Superior temporal gyrus (tissue), 1 donor: ENCODE results near the gene SRSF4.
"Not testable (repeated sequence)": the region's sequence is repeated elsewhere in the genome, so short reads cannot be mapped to it uniquely, and the experiment has no call there.

Experiments
- DNase-seq: peaks from one replicate; pipeline ENCODE4 v3.0.0-alpha.2; 2016; ENCODE audit errors: extremely low spot score

The SRSF4 gene

DNA sequence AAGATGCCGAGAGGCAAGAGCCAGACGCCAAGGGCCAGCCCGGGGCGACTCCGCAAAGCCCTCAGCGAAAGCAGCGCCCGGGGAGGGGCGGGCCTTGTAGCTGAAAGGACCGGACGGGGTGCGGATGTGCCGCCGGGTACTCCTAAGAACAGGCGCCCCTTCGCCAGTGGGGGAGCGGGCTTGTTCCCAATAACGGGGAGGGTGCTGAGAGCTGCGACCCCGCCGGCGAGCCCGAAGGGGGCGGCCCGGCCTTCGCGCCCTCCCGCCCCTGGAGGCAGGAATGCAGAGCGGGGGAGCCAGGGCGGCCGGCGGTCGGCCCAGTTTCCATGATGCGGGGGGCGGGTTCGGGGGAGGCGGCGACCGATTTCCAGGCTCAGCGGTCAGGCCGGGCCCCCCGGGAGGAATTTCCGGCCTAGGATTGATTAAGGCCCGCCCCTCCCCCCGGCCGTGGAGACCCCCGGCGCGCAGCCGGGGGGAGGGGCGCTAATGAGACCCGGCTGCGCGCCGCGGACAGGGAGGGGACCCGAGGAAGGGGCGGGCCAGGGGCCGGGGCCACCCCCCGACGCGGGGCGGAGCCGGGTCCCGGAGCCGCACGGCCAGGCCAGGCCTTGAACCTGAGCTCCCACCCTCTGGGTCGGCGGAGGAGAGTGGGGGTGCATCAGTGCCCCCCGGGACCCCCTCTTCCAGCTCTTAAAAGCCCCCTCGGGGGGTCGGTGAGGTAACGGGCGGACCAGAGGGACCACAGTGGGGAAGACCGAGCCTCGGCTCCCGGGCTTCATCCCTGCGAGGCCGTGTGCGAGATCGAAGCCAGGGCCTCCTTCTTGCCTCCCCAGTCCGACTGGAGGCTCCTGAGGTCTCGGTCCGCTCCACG lies 57.1 kb downstream of the SRSF4 start:
- DNase-seq = no peak

- DNase-seq = no peak
Observed at GRCh38 chr1:29123887-29124365, 57.8 kb downstream of the SRSF4 start, which contains the start of gene TMEM200B. Gene TMEM200B (minus strand): TSS chr1:29123903. CDS start chr1:29121828, 2,075 bp downstream.

GRCh38 chr1:29123053-29123886 lies 58.4 kb downstream of the SRSF4 start:
- DNase-seq = no peak

GRCh38 chr1:29122682-29123052 lies 59.0 kb downstream of the SRSF4 start:
- no peak for DNase-seq

GRCh38 chr1:29121936-29122681 lies 59.6 kb downstream of the SRSF4 start:
- DNase-seq = no peak

- DNase-seq = no peak
Observed at GRCh38 chr1:29121516-29121935, 60.2 kb downstream of the SRSF4 start.

DNA sequence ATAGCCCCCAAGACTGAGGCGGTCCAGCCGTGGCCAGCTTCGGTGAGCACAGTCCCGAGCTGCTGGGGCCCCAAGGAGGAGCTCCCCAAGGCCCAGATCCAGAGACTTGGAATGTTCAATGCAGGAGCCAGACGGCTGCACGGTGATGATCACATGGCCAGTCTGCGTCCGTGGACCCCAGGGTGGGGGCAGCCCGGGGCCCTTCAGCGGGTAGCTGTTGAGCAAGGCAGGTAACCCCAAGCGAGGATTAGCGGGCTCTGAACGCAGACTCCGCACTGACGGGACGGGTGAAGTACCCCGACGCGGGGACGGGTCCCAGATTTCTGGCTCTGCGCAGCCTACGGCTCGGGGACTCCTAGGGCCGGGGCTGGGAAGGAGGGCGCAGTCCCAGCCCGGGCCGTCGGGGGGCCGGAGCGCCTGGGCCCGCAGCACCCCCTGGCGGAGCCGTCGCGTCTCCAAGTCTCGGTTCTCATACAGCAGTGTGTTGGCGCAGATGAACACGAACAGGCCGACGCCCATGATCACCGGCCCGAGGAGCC lies 60.7 kb downstream of the SRSF4 start:
- DNase-seq = no peak

DNA sequence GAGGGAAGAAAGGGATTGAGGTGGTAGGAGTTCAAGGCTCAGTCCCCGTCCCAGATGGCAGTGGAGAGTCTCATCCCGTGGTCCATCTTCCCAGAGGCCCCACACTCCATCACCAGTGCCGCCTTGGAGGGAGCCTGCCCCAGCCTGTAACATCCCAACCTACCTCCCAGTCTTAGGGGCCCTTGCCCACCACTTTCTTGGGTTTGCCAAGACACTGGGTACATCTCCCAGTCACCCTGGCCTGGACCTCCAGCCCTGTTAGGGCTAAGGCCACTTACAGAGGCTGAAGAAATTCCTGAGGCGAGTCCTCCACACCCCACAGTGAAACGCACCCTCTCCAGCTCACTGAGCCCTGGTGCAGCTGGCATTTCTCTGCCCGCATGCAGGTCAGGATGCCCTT lies 61.3 kb downstream of the SRSF4 start:
- no peak for DNase-seq

GRCh38 chr1:29119121-29119929 lies 62.4 kb downstream of the SRSF4 start:
- DNase-seq = no peak

- no peak for DNase-seq
Observed at GRCh38 chr1:29117381-29117780, 64.3 kb downstream of the SRSF4 start.

DNA sequence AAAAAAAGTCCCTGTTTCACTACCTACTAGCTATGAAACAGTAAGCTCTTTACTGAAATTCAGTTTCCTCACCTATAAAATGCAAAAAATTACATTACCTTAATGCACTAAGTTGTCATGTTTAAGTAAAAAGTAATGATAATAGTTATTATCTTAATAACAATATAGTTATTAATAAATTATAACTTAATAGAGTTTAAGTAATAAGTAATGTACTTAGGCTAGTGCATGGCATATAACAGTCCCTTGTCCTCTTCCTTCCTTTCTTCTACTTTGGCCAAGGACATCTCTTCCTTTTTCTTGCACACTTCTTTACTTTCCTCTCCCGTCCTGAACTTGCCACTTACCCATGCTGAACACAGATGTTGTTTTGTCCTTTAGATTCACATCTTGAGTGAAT lies 67.0 kb downstream of the SRSF4 start:
- no peak for DNase-seq

GRCh38 chr1:29113413-29114117 lies 68.1 kb downstream of the SRSF4 start:
- DNase-seq = no peak

DNA sequence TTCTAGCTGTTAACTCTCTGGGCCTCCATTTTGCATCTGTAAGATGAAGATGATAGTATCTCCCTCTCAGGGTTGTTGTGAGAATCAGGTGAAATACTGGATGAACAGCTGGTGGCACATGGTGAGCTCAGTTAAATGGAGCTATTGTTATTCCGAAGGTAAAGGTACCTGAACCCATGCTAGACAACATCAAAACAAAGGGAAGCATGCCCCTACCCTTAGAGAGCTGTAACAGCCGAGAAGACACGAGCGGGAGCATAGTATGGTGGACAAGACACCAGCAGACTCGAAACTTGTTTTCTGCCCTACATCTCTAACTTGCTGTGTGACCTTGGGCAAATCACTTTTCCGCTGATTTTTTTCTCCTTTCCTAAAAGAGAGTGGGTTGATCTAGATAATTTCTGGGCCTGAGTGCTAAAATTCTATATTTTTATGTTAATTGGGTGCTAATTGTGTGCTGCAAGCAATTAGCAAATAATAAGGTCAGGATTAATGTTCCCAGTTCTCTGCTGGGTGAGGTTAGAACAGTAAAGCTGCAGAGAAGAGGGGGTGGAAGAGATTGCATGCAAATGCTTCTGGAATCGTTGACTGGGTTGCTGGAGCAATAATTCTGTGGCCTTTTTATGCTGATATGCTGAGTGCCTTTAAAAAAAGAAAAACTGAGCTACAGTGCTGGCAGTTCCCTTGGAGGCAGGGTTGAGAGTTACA lies 68.8 kb downstream of the SRSF4 start:
- DNase-seq = no peak

- not testable (repeated sequence) for DNase-seq
Observed at GRCh38 chr1:29108041-29108440, 73.7 kb downstream of the SRSF4 start.

DNA sequence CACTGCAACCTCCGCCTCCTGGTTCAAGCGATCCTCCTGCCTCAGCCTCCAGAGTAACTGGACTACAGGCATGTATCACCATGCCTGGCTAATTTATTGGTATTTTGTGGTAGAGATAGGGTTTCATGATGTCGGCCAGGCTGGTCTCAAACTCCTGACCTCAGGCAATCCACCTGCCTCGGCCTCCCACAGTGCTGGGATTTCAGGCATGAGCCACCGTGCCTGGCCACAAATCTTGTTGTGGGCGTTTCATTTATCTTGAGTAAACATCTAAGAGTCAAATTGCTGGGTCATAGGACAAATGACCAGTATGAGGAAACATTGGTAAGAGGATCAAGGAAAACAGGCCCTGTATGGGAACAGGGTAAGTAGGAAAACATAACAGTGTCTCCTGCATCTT lies 75.9 kb downstream of the SRSF4 start:
- DNase-seq = no peak

- DNase-seq = no peak
Observed at GRCh38 chr1:29100487-29100886, 81.2 kb downstream of the SRSF4 start.

GRCh38 chr1:29099286-29099685 lies 82.4 kb downstream of the SRSF4 start:
- DNase-seq = no peak
